Gastrocnemius medialis (tissue), 4 donors: ENCODE results near the gene TGFA.

Experiments used
- CTCF ChIP-seq, 5 experiments: fragments of 450-650 bp in 3 of 5; fragments of 200-600 bp in 2 of 5; sonication (generic) in 2 of 5; IDR thresholded peaks in 4 of 5; conservative IDR thresholded peaks in 1 of 5; 1 replicate in 4 of 5; 2 replicates in 1 of 5; pipeline ENCODE4 v1.5.1; 2016 to 2019; ENCODE audit warnings: antibody characterized with exemption in 5 of 5, mild to moderate bottlenecking in 3 of 5, moderate library complexity in 3 of 5
- POLR2A ChIP-seq, 2 donors: fragments of 450-650 bp; IDR thresholded peaks; one replicate each; pipeline ENCODE4 v1.6.1; 2017; ENCODE audit warnings: antibody characterized with exemption in 2 of 2, mild to moderate bottlenecking in 2 of 2, moderate library complexity in 2 of 2

GRCh38 chr2:70566906-70567305, 13.3 kb upstream of the TGFA start:
- TF ChIP-seq POLR2A (IDR thresholded peaks at IDR 0.05) (no peak), CTCF (IDR thresholded peaks at IDR 0.05 in 4 of 5, conservative IDR thresholded peaks at IDR 0.05 in 1 of 5) (no peak)
